GM10248 (cell line): Measurements from ENCODE around the gene CACNB4.
"Not testable (repeated sequence)": the region's sequence is repeated elsewhere in the genome, so short reads cannot be mapped to it uniquely, and the experiment has no call there.

Experiments used
- CTCF ChIA-PET: fragments of 300-600 bp; sonication (Branson Sonifier 250); formaldehyde crosslinking; extraction: SDS; loops from one replicate; lab custom pipeline; 2021; ENCODE audit warnings: antibody characterized with exemption; lab: Yijun Ruan, JAX
- POLR2A ChIA-PET: fragments of 350-650 bp; sonication (Branson Sonifier 250); formaldehyde crosslinking; extraction: SDS; loops from one replicate; lab custom pipeline; 2020; ENCODE audit warnings: antibody characterized with exemption; lab: Yijun Ruan, JAX
- DNase-seq: peaks from one replicate; pipeline ENCODE4 v3.0.0; 2012; ENCODE audit errors: extremely low spot score
- CTCF ChIP-seq: IDR thresholded peaks from 2 replicates; pipeline ENCODE4 v1.5.1; 2012; ENCODE audit warnings: mild to moderate bottlenecking, low read depth; ENCODE audit errors: extremely low read depth, missing control alignments, control extremely low read depth

The CACNB4 gene

GRCh38 chr2:152019732-152020131, 79.1 kb downstream of the CACNB4 start:
- no peak for TF ChIP-seq CTCF
- ChIA-PET POLR2A (no interaction called here), CTCF (interaction anchor here (1.1 to 4.6 kb wide), 2 partner anchors 16 to 21 kb away, joined by 3 to 24 read pairs; no protein-coding TSS in a partner anchor)
- no peak for DNase-seq

- POLR2A ChIA-PET, result no interaction called here
- no peak for TF ChIP-seq CTCF
- CTCF ChIA-PET, result interaction anchor here (1.0 to 4.6 kb wide), 3 partner anchors 9 to 18 kb away, joined by 3 to 27 read pairs (median 24); no protein-coding TSS in a partner anchor
- DNase-seq, result no peak
Measured at GRCh38 chr2:152016181-152017120, 82.4 kb downstream of the CACNB4 start.

GRCh38 chr2:152015552-152015951, 83.3 kb downstream of the CACNB4 start:
- ChIA-PET CTCF (interaction anchor here (1.0 to 6.8 kb wide), 4 partner anchors 10 to 17 kb away, joined by 3 to 105 read pairs (median 26); no protein-coding TSS in a partner anchor), POLR2A (no interaction called here)
- TF ChIP-seq CTCF, result no peak
- no peak for DNase-seq

- CTCF ChIA-PET, result interaction anchor here (1.2 to 6.8 kb wide), 6 partner anchors 8 to 16 kb away, joined by 3 to 105 read pairs (median 5); no protein-coding TSS in a partner anchor
- DNase-seq, result no peak
- POLR2A ChIA-PET, result no interaction called here
- no peak for TF ChIP-seq CTCF
Measured at GRCh38 chr2:152012697-152013096, 86.1 kb downstream of the CACNB4 start.

GRCh38 chr2:152011724-152012123, 87.1 kb downstream of the CACNB4 start:
- TF ChIP-seq CTCF, result no peak
- CTCF ChIA-PET, result interaction anchor here (0.9 to 6.8 kb wide), 8 partner anchors 8 to 19 kb away, joined by 3 to 105 read pairs (median 5); no protein-coding TSS in a partner anchor
- DNase-seq, result no peak
- POLR2A ChIA-PET, result no interaction called here

GRCh38 chr2:152005607-152006006, 93.2 kb downstream of the CACNB4 start:
- DNase-seq, result no peak
- POLR2A ChIA-PET, result no interaction called here
- CTCF ChIA-PET, result interaction anchor here (0.7 to 5.2 kb wide), 5 partner anchors 8 to 26 kb away, joined by 3 to 24 read pairs (median 4); no protein-coding TSS in a partner anchor
- no peak for TF ChIP-seq CTCF

GRCh38 chr2:152003283-152003682, 95.6 kb downstream of the CACNB4 start:
- CTCF ChIA-PET, result interaction anchor here (0.9 to 5.2 kb wide), 8 partner anchors 9 to 24 kb away, joined by 3 to 24 read pairs (median 5); no protein-coding TSS in a partner anchor
- not testable (repeated sequence) for DNase-seq
- POLR2A ChIA-PET, result interaction anchor here (0.6 kb wide), 1 partner anchor 378 kb away, joined by 5 read pairs; no protein-coding TSS in a partner anchor
